ENCODE data around the gene TMEM45A. TPM values are rescaled to one million over a fixed set of nuclear protein-coding genes. Genes with fewer than 3 reads are reported as not detected.
"Not testable (repeated sequence)": the region's sequence is repeated elsewhere in the genome, so short reads cannot be mapped to it uniquely, and the experiment has no call there.

Gene TMEM45A
- total RNA-seq, 1 experiment from 2014 or later = 11.5 TPM

DNA sequence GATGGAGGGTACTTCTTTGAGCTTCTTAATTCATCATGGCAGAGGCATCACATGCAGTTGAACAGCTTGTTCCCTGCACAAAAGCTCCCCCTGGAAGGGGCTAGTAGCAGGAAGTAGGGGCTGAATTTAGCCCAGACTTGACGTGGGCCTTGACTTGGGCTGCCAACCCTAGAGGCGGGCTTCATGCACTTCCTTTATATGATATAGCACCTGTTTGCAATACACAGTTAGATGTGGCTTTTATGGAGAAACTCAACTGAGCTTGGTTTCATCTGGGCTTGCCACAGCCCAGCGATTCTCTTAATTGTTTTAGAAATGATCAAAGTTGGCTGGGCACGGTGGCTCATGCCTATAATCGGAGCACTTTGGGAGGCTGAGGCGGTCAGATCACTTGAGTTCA, 83.3 kb downstream of the TMEM45A start:
- DNase-seq (ENCODE audit: low spot score) = no peak

DNA sequence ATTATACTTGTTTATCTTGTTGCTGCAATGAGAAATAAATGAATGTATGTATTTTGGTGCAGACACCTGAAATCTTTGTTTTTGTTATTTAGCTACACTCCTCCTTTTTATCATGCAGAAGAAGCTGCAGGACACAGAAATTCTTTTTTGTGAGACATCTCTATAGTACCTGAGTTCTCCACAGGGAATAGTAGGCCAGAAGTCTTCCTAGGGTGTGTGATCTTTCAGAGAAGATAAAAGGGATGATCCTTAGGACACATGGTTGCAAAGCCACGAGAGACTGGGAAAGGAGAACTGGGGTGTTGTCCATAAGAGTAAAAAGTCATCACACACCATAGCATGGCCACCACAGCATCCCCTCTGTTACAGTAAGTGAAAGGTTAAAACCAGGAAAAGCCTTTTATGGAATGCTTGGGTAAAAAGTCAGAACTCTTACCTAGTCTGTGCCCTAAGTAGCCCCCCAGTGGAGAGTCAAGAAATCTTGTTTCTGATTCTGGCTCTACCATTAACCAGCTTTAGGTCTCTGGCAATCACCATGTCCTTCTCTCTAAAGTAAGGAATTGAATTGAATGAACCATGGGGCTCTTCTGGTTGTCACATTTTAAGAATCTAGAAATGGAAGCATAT, 85.1 kb downstream of the TMEM45A start:
- DNase-seq (ENCODE audit: low spot score) = no peak

DNA sequence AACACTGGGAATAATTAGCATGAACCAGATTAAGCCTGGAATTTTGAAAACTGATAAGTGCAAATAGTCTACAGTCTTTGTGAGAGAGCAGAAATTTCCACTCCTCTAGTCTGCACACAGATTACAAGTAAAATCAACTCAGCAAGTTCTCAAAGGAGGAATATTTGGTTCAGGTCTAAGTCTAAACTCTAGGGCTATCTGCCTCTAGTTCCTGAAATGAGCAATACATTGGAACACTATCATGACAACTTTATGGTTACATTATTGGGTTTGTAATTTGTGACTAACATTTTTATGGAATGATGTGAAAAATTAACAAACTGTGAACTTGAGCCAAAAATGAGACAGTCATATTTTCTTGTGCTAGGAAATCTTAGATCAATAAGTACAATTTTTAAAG, 86.2 kb downstream of the TMEM45A start:
- no peak for DNase-seq (ENCODE audit: low spot score)

DNA sequence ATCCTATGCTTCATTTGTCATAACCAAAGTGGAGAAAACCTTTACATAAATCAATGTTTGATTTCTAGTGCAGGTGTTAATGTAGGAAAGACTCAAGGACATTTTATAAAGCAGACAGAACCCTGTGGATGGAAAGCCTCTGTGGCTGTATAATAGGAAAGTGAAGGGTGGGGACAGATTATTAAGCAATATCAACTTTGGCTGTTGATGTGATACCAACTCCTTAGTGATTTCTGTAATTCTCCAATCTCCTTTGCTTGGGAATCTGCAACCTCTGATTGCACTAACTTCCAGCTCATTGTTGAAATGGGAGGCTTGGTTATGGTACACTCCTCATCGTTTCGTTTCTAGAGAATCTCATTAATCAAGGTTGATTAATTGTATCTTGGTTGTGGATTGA, 87.7 kb downstream of the TMEM45A start:
- DNase-seq (ENCODE audit: low spot score) = no peak

DNA sequence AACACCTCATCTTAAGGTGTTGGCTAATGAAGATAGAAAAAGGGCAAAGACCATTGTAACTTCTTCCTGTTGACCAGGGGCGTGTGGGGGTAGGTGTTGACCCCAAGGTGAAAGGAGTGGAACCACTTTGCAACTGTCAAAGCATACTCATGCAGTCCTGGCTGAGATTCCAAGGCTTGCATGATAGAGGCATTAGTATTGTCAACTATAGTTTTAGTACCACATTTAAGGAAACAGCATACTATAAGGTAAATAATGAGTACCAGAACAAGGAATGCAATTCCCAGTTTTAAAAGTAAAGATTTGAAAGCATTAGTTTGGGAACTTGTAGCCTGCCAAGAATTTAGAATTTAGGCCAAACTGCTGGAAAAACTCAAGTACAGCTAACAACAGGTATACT, 89.2 kb downstream of the TMEM45A start:
- no peak for DNase-seq (ENCODE audit: low spot score)

DNA sequence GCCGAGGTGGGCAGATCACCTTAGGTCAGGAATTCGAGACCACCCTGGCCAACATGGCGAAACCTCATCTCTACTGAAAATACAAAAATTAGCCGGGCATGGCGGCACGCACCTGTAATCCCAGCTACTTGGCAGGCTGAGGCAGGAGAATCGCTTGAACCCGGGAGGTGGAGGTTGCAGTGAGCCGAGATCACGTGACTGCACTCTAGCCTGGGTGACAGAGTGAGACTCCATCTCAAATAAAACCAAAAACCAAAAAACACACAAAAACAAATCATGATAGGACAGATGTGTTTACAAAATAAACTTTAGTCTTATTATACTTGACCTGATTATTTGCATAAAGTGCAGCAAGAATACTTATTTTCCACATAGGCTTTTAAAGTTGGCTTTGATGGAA, 89.7 kb downstream of the TMEM45A start:
- DNase-seq (ENCODE audit: low spot score) = not testable (repeated sequence)

DNA sequence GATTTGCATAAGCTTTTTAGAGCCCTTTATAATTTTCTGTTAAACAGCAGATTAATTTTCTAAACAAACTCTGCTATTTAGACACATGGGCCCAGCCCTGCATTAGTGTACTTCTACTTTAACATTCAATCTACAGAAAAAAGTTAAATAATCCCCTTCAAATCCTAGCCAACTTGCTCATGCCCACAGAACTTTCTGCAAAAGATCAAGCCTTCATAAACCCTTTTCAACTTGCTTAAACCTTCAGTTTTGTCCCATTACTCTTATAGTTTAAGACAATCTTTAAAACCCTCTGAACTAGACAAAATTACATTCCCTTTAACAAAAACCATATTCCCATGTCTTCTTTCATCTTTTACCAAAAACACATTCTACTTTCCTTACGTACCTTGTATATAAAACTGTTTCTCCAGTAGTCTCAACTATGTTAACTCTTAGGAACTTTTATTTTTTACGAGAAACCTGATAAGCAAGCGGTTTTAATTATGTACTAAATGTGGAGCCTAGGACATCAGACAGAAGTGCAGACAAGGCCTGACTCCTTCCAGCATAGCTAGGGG, 91.8 kb downstream of the TMEM45A start:
- DNase-seq (ENCODE audit: low spot score) = no peak

DNA sequence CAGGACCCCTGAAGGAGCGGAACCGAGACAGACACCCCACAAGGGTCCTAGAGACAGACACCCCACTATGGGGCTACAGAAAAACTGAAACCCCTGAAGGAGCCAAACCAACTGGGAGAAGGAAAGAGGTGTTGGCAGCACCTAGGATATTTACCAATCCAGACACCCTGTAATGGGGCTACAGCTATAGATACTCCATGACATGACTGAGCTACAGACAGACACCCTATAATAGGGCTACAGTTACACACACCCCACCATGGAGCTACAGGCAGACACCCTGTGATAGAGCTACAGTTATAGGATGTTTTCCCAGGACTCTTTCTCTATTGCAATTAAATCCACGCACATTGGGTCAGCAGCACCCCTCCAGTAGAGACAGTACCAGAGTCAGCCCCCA, 94.4 kb downstream of the TMEM45A start:
- no peak for DNase-seq (ENCODE audit: low spot score)

DNA sequence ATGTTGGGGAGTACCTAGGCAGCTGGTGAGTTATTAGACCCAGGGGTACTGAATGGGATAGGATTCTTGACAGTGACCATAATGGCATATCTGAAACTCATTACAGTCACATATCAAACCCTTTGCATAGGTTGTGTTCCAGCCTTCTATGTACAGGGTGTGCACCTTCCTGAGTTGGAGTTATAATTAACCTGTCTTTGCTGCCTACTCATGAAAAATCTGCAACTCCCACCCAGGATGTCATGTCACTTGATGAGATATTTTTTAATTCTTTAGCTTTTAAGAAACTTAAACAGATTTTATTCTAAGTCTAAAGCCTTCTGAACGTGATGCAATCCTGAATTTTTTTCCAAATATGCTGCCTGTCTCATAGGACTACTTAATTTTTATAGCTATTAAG, 95.8 kb downstream of the TMEM45A start:
- DNase-seq (ENCODE audit: low spot score) = no peak

DNA sequence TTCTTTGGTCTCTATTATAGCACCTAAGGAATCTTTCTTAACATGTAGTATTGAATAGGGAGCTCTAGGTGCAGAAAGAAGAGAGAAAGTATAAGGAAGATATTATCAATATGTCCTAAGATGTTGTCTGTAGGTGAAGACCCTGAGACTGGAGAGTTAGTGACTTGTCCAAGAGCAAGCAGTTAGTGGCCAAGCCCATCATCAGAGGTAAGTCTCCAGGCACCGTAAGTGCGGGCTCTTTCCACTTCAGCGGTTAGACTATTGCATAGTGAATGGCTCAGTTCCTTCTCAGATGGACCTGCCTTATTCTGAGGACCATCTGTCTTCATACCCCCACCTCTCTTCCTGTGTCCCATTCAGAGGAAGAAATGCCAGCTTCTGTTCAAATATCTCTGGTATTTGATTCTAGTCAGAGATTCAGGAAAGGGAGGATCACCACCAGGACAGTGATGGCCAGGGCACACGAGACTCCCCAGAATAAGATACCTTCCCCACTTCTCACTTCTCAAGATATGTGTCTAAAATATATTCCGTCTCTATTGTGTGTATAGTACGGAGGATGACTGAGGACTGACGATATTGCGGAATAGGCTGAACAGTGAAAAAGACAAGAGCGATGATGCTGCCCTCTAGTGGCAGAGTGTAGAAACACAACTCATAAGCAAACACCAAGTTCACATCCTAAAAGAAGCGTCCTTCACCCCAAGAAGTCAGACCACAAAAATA, 97.9 kb downstream of the TMEM45A start:
- peak; percentile 68 for DNase-seq (ENCODE audit: low spot score)

DNA sequence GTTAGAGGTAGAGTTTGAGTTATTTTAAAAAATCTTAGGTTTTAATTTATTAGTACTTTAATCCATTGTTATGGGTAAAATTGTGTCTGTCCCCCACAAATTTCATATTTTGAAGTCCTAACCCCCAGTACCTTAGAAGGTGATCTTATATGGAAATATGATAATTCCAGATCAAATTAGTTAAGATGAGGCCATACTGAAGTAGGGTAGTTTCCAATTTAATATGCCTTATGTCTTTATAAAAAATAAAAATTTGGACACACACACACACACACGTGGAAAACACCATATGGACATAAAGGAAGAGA, 98.4 kb downstream of the TMEM45A start:
- no peak for DNase-seq (ENCODE audit: low spot score)

DNA sequence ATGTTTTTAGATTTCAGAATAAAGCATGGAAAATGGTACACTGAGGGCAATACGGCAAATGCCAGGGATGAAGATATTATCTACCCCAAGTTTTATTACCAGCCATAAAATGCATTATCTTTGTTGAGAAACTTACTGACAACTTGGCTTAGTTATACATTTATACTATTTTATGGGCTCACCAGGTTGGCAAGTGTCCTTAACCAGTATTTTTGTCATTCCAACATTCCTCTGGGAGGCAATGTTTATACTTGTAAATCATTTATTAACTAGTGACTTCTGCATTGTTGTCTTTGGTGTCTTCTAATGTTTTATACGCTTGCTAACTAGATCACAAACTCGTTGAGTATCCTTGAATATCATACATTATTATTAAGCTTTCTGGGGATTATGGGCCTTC, 99.0 kb downstream of the TMEM45A start:
- no peak for DNase-seq (ENCODE audit: low spot score)

DNA sequence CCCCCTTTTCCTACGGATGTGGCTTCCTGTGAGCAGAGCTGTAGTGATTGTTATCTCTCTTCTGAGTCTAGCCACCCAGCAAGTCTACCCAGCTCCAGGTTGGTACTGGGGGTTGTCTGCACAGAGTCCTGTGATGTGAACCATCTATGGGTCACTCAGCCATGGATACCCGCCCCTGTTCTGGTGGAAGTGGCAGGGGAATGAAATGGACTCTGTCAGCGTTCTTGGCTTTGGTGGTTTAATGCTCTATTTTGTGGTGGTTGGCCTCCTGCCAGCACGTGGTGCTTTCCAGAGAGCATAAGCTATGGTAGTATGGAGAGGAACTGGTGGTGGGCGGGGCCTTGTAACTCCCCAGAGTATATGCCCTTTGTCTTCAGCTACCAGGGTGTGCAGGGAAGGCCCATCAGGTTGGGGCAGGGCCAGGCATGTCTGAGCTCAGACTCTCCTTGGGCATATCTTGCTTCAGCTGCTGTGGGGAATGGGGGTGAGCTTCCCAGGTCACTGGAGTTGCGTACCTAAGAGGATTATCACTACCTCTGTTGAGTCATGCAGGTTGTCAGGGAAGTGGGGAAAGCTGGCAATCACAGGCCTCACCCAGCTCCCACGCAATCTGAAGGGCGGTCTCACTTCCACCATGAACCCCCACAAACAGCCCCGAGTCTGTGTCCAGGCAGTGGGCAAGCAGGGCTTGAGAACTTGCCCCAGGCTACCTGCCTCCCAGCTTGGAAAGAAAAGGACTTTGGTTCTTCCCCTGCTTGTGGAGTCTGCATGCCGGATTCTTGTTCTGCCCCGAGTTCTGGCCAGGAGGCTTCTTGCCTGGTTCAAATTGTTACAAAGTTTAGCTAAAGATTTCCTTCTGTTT, 108.0 kb downstream of the TMEM45A start:
- no peak for DNase-seq (ENCODE audit: low spot score)

DNA sequence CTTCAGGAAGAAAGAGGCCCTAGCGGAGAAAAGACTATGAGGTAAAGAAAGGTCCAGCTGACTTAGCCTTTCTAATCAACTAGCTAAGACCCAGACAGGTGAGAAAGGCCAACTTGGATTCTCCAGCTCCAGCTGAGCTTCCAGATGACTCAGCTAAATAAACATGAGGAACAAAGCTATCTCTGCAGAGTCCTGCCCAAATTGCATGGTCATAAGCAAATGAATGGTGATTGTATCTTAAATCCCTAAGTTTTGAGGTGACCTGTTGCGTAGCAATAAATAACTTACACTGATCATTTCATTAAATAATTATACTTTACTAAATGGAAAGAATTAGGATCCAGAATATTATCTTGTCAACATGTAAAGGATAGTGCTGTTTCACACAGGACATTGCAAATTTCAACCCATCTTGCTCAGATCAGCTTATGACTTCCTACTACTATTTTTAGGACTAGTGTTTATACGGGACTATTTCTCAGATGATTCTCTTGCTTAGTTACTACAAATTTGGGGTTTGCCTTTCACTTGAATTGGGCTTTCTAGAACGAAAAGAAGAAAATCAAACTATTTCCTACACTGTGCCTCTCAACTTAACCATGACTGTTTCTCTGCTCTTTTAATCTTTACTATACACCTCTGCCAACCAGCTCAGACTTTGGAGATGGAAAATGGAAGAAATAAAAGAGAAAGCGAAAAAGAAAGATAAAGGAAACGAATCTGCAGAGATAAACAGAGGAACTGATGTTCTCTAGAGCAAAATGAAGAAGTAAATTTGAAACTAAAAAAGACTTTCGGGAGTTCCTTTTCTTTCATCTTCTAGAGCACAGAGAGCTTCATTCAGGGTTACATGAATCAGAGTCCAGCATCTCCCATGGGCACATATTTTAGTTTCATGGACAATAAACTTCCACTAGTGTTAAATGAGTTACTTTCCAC, 110.4 kb downstream of the TMEM45A start:
- DNase-seq (ENCODE audit: low spot score) = peak; percentile 60

DNA sequence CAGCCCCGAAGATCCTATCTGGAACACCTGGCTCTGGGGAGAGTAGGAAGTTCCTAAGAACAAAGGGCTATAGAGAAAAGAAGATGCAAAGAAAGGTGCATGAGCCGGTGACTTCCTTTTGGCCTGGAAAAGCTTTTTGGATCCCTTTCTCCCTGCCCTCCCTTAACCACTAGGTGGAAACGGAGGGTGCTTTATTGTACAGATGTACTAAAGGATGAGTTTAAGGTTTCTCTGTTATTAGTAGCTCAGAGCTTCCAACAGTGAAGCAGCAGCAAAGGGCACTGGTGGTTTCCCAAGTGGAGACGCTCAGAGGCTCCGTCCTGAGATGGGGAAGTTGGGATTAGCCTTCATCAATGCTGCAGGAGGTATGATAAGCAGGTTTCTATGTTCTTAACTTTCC, 111.0 kb downstream of the TMEM45A start:
- peak; percentile 65 for DNase-seq (ENCODE audit: low spot score)

DNA sequence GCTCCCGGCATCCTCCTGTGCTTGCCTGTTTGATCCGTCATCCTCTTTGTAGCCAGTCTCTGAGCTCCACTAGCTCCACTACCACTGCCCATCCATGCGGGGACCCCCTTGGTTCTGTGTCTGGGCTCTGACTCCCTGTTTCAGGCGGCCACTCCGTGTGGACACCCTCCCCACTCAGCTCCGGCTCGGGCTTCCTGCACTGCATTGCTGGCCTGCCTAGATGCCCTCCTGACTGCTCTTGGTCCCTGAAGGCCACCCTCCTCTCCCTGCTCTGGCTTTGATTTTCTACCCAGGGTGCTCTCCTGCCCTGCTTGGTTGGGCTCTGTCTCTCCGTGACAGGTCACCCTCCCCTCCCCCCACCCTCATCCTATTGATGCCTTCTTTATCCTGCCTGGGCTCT, 112.9 kb downstream of the TMEM45A start:
- no peak for DNase-seq (ENCODE audit: low spot score)

DNA sequence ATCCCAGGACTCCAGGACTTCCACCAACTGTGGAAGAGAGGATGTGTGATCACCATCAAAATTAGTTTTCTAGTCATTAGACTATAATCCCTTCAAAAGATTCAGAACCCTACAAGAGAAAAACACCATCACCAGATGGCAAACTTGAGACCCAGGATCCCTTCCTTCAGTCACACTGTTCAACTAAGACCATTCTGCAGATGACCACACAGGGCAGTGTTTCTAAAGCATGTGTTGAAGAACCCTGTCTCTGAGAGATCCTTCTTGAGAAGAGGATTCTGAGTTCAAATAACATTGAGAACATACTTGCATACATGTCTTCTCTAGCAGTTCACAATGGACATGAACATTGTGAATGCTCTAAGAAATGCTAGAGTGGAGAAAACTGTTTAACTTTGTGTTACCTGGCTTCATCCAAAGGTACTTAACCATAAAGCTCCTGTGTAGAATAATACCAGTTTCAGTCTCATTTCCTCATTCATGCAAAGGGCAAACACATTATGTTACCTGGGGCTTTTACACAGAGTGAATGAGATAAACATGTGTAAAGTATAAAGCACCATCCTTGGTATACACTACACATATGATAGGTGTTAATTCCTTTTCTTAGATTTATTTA, 114.6 kb downstream of the TMEM45A start:
- DNase-seq (ENCODE audit: low spot score) = no peak

DNA sequence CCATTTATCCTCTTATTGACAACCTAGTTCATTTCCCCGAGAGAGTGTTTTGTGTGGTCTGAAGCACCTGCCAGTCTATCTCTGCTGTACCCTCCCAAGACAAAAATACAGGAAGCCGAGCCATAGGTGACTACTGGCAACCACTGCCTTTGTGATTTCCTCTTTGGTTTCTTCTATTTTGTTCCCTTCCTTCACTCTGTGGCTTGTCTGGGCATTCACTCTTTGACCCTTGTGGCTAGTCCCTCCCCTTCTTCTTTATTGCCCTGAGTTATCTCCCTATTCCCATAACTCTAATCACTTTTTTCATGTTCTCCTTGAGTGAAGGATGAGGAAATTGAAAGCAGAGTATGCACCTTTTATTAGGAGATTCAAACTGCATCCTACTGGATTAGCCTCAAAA, 116.9 kb downstream of the TMEM45A start, which contains the start of gene ADGRG7:
Gene ADGRG7 (plus strand): TSS at position 297 of the 400 bp plus-strand sequence. CDS start 256 bp downstream, outside the sequence.
- DNase-seq (ENCODE audit: low spot score) = no peak

DNA sequence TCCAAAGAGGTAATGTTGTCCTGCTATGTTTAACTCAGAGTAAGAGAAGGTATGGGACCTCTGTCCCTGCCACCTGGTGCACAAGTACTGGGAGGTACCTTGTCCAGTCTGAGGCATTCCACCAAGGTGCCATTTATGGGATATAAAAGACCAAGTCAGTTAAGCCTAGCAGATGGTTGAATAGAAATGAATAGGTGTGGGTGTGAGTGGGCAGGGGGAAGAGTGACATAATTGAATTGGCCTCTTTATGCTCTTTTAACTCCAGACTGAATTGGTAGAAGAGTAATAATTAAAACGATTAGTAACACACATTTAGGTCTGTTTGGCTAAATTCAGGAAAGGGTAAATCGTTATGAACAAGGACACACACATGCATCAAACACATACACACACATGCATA, 117.5 kb downstream of the TMEM45A start:
- no peak for DNase-seq (ENCODE audit: low spot score)

DNA sequence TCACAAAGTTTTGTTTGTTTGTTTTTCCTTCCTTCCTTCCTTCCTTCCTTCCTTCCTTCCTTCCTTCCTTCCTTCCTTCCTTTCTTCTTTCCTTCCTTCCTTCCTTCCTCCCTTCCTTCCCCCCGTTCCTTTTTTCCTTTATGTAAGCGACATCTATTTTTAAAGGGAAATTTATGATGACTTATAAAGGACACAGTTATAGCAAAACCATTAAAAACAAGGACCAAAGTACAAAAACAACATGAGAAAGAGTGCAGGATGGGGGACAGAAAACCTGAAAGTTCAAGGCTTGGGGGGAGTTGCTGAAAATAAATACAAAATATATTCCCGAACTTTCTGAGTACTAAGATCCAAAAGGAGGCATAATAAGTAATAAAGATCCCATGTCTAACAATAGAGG, 118.8 kb downstream of the TMEM45A start:
- no peak for DNase-seq (ENCODE audit: low spot score)
